Activated B cell treated with CpG ODN at 0.5 μM for 24 hours (primary cell): ENCODE data around the gene SIRPA. TPM values are rescaled to one million over a fixed set of nuclear protein-coding genes. Genes with fewer than 3 reads are reported as not detected.
A peak's percentile ranks its signal among the peaks of the same experiment; 100 is the strongest.

Source experiments
- ATAC-seq: fragments of 200-7000 bp; cut with Tn5 transposase; one replicate; pipeline ENCODE4 v1.10.0; 2021; ENCODE audit warnings: low read depth, mild to moderate bottlenecking, moderate library complexity
- CTCF ChIA-PET: fragments of 350-600 bp; sonication (Branson Sonifier 250); formaldehyde crosslinking; loops from one replicate; lab custom pipeline; 2021; ENCODE audit warnings: antibody characterized with exemption; lab: Charles Lee
- POLR2A ChIA-PET: fragments of 350-600 bp; sonication (Branson Sonifier 250); formaldehyde crosslinking; loops from one replicate; lab custom pipeline; 2021; ENCODE audit warnings: antibody characterized with exemption; lab: Charles Lee
- DNase-seq: peaks from one replicate; pipeline ENCODE4 v3.0.0; 2022
- H3K27ac Mint-ChIP-seq: one replicate; pipeline ENCODE4 v1.8.0; 2020; ENCODE audit warnings: mixed read lengths
- H3K27me3 Mint-ChIP-seq: one replicate; pipeline ENCODE4 v1.8.0; 2021; ENCODE audit warnings: mixed read lengths
- H3K36me3 Mint-ChIP-seq: one replicate; pipeline ENCODE4 v1.8.0; 2021; ENCODE audit warnings: low read depth, mixed read lengths
- H3K4me1 Mint-ChIP-seq: one replicate; pipeline ENCODE4 v1.8.0; 2021; ENCODE audit warnings: mixed read lengths
- H3K4me3 Mint-ChIP-seq: one replicate; pipeline ENCODE4 v1.8.0; 2020; ENCODE audit warnings: mild to moderate bottlenecking, mixed read lengths
- H3K9me3 Mint-ChIP-seq: one replicate; pipeline ENCODE4 v1.8.0; 2020; ENCODE audit warnings: mixed read lengths
- intact Hi-C: fragments of 100-400 bp; cut with micrococcal nuclease; formaldehyde crosslinking; loops from one replicate; pipeline ENCODE4 v1.15.1; 2024
- total RNA-seq: library from RNA; stranded (reverse); gene quantifications from 2 replicates; pipeline ENCODE4 v1.2.3, GENCODE V29; 2022
- TF ChIP-seq, protein P1 (sequence below): fragments of 200-600 bp; IDR thresholded peaks from one replicate; pipeline ENCODE4 v1.8.0; 2022; ENCODE audit warnings: antibody characterized with exemption, mild to moderate bottlenecking

SIRPA gene
- total RNA-seq, 1 donor from 2014 or later, result 10.1 TPM

DNA sequence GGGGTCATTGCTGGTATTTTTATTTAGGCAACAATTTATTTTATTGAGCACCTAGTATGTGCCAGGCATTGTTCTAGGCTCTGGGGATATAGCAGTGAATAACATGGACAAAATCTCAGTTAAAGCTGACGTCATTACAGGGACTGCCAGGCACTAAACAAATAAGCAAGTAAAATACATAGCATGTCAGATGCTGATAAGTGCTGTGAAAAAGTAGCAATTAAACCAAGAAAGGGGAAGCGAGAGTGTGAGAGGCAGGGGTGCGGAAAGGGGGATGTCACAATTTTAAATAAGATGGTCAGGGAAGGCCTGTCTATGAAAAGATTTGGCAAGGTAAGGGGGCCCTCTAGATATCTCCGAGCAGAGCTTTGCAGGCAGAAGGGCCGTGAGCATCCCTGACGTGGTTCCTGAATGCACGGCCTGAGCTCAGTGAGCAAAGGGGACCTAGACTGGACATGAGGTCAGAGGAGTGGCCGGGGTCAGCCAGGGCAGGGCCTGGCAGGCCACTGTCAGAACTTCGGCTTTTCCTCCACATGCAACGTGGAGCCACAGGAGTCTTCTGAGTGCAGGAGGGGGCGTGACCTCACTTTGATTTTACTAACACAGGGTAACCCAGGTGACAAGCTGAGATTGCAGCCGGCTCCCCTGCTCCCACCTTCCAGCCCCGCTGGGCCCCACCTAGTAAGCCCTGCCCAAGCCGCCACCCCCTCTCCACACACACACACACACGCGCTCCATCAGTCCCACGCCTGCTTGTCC lies 24.2 kb upstream of the SIRPA start:
- ATAC-seq, result peak; percentile 76
- CTCF ChIA-PET, result interaction anchor here (0.9 to 4.5 kb wide), 7 partner anchors 12 to 94 kb away, joined by 3 to 36 read pairs (median 8); no protein-coding TSS in a partner anchor
- intact Hi-C loops, result loop anchor here (1.0 to 10.0 kb wide), 8 partner anchors 21 to 434 kb away; no protein-coding TSS in a partner anchor
- Mint-ChIP-seq H3K27ac (peak overlapping the region; percentile 79), H3K4me1 (peaks cover 62% of the 10 kb centered on the region), H3K36me3 (no peaks in the 10 kb centered on the region), H3K27me3 (peaks cover 11% of the 10 kb centered on the region), H3K9me3 (no peaks in the 10 kb centered on the region), H3K4me3 (peak overlapping the region; percentile 59)
- peak; percentile 58 for DNase-seq
- TF ChIP-seq, protein P1, sequence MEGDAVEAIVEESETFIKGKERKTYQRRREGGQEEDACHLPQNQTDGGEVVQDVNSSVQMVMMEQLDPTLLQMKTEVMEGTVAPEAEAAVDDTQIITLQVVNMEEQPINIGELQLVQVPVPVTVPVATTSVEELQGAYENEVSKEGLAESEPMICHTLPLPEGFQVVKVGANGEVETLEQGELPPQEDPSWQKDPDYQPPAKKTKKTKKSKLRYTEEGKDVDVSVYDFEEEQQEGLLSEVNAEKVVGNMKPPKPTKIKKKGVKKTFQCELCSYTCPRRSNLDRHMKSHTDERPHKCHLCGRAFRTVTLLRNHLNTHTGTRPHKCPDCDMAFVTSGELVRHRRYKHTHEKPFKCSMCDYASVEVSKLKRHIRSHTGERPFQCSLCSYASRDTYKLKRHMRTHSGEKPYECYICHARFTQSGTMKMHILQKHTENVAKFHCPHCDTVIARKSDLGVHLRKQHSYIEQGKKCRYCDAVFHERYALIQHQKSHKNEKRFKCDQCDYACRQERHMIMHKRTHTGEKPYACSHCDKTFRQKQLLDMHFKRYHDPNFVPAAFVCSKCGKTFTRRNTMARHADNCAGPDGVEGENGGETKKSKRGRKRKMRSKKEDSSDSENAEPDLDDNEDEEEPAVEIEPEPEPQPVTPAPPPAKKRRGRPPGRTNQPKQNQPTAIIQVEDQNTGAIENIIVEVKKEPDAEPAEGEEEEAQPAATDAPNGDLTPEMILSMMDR, result no peak
- POLR2A ChIA-PET, result interaction anchor here (0.6 to 2.9 kb wide), 15 partner anchors 9 to 1224 kb away, joined by 3 to 28 read pairs (median 3); partner anchors contain the start of genes FAM110A and SNRPB

DNA sequence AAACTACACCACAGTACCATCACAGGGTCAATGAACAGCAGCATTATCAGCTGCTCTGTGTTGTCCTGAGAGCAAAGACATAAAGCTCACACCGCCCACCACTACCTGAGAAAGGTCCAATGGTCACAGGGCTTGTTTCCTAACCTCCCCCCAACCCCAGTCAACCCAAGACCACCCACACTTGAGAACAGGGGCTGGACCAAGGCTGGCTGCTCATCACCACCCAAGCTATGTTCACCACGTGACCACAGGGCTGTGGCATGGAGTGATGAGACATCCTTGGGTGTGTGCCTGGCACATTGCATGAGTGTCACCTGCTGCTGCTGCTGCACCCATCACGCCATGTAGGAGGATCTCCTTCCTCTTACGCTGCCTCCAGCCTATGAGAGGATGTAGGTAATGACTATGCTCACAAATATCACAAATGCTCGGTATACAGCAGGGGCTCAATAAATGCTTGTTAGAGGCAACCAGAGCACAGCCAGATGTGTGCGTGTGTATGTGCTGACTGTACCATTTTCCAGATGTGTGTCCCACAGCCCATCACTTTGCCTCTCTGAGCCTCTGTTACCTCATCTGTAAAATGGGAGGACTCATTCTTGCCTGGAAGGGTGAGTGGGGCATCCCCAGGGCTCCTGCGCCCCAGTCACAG lies 23.3 kb upstream of the SIRPA start:
- H3K9me3 Mint-ChIP-seq, result no peaks in the 10 kb centered on the region
- H3K27ac Mint-ChIP-seq, result peak overlapping the region; percentile 79
- DNase-seq (no peak), ATAC-seq (peak; percentile 30)
- TF ChIP-seq, protein P1, result no peak
- H3K36me3 Mint-ChIP-seq, result no peaks in the 10 kb centered on the region
- peaks cover 57% of the 10 kb centered on the region for H3K4me1 Mint-ChIP-seq
- ChIA-PET POLR2A (interaction anchor here (1.1 to 2.9 kb wide), 11 partner anchors 11 to 599 kb away, joined by 3 to 28 read pairs (median 5); partner anchors contain the start of gene SNRPB), CTCF (interaction anchor here (1.0 to 4.5 kb wide), 5 partner anchors 11 to 74 kb away, joined by 3 to 36 read pairs (median 9); no protein-coding TSS in a partner anchor)
- intact Hi-C loops, result loop anchor here (1.0 to 10.0 kb wide), 7 partner anchors 22 to 433 kb away; no protein-coding TSS in a partner anchor
- peaks cover 5% of the 10 kb centered on the region for H3K27me3 Mint-ChIP-seq
- no peak overlapping the region for H3K4me3 Mint-ChIP-seq

DNA sequence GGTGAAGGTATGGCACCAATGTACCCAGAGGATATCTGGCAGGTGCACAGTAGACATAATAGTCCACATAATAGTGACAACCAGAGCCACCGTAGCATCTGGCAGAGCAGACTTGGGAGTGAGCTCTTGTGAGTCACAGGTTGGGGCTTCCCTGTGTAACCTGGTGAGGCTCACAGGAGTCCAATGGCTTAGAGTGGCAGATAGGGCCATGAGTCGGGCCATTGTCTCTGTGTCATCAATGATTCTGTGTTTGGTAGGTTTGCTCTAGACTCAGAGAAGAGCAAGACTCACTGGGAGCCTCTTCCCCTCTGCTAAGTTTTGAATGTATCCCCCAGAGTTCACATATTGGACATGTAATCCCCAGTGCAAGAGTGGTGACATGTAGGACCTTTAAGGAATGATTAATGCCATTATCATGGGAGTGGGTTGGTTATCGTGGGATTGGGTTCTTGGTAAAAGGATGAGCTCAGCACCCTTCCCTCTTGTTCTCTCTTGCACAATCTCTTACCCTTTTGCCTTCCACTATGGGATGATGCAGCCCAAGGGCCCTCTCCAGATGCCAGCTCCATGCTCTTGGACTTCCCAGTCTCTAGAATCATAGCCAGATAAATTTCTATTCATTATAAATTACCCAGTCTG lies 22.6 kb upstream of the SIRPA start:
- intact Hi-C loops, result loop anchor here (10.0 kb wide), 1 partner anchor 432 kb away; no protein-coding TSS in a partner anchor
- no peak overlapping the region for H3K4me3 Mint-ChIP-seq
- H3K4me1 Mint-ChIP-seq, result peaks cover 51% of the 10 kb centered on the region
- H3K9me3 Mint-ChIP-seq, result no peaks in the 10 kb centered on the region
- ChIA-PET POLR2A (interaction anchor here (0.7 to 2.9 kb wide), 8 partner anchors 10 to 70 kb away, joined by 3 to 28 read pairs (median 4); no protein-coding TSS in a partner anchor), CTCF (interaction anchor here (4.5 kb wide), 1 partner anchor 70 kb away, joined by 36 read pairs; no protein-coding TSS in a partner anchor)
- no peaks in the 10 kb centered on the region for H3K36me3 Mint-ChIP-seq
- no peak for DNase-seq
- TF ChIP-seq, protein P1, result no peak
- peak overlapping the region; percentile 26 for H3K27ac Mint-ChIP-seq
- H3K27me3 Mint-ChIP-seq, result no peaks in the 10 kb centered on the region
- peak; percentile 27 for ATAC-seq

DNA sequence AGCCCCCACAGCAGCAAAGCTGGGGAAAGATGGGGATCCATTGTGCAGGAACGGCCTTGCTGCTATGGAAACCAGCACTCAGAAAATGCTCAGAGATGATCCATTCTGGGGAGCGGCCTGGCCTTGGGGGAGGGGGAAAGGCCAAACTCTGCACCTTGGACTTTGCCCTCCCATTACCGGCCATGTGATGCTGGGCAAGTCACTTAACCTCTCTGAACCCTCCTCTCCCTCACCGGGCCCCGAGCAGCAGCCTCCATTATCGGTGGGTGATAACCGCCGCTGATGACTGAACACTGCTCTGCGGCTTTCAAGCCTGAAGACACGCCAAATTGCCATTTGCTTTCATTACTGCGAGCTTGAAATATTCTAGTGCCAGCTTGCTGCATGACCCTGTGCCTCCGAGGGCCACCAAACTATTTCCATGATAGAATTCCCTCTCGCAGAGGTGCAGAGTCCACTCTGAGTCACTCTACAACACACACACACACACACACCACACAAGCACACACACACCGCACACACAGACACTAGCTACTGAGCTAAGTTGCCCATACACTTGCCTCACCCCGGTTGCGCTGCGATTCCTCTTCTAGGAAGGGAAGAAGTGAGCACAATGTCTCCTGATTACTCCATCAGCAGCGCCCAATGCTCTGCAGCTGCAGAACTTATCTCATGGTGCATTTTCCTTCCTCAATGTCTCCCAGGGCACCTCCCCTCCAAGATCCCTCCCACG lies 20.6 kb upstream of the SIRPA start:
- ChIA-PET POLR2A (interaction anchor here (0.7 kb wide), 1 partner anchor 13 kb away, joined by 3 read pairs; no protein-coding TSS in a partner anchor), CTCF (interaction anchor here (1.3 to 4.5 kb wide), 2 partner anchors 24 to 72 kb away, joined by 3 to 36 read pairs; no protein-coding TSS in a partner anchor)
- Mint-ChIP-seq H3K4me3 (no peak overlapping the region), H3K27ac (no peak overlapping the region), H3K9me3 (no peaks in the 10 kb centered on the region), H3K4me1 (peaks cover 39% of the 10 kb centered on the region), H3K27me3 (no peaks in the 10 kb centered on the region), H3K36me3 (no peaks in the 10 kb centered on the region)
- TF ChIP-seq, protein P1, result no peak
- DNase-seq (no peak), ATAC-seq (no peak)
- intact Hi-C loops, result loop anchor here (10.0 kb wide), 1 partner anchor 430 kb away; no protein-coding TSS in a partner anchor
